HL-60/S4 (cell line): ENCODE data around the gene ABHD10.

Experiments used
- in situ Hi-C: fragments of 300-500 bp; cut with MboI; formaldehyde crosslinking; loops from 2 replicates; pipeline ENCODE4 v1.14.3; 2022; ENCODE audit warnings: low sequenced_read_pairs

Gene ABHD10

DNA sequence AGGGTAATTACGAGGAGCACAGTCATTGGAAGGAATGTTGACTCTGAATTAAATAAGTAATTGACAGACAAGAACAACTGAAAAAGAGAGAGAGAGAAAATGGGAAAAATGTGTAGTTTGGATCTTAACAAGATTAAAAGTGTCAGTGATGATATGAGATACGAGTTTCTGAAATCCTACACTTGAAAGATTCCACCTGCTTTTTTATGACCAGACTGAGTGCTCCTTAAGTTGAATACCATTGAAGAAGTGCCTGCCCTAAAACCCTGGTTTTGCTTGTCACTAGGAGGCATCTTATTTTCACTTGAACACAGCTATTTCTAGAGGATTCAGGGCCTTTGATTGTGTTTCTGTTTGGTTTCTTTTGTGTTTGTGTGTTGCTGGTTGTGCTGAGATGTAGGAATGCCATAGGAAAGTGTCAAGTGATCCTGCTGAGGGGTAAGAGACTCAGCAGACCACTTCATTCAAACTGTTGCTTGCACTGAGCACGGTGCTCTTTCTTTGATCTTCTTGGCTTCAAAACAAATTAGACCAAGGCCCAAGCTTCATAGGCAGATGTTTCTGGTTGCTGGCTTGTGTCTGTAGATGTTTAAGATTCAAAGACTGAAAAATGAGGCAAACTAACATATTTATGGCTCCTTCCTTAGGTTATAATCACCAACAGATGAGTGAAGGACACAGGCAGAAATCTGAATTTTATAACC, 17.2 kb upstream of the ABHD10 start:
- in situ Hi-C loops = loop anchor here (25.0 kb wide), 1 partner anchor 249 kb away; no protein-coding TSS in a partner anchor

DNA sequence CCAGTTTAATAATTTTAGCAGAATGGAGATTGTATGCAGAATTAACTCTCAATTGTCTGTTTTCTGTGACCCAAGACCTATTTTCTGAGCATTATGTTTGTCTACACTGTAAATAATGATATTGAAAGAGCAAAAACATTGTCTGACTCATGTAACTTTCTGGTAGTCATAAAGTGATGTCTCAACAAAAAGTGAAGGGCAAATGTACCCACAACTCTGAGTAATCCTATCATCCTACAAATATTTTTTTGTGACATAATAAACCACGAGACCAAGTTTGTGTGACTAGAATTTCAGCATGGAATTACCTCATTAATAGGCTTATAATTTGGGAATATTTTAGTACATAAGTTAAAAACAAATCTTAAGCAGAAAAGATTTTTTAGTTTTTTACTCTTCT, 15.4 kb upstream of the ABHD10 start:
- in situ Hi-C loops = loop anchor here (25.0 kb wide), 1 partner anchor 251 kb away; no protein-coding TSS in a partner anchor

DNA sequence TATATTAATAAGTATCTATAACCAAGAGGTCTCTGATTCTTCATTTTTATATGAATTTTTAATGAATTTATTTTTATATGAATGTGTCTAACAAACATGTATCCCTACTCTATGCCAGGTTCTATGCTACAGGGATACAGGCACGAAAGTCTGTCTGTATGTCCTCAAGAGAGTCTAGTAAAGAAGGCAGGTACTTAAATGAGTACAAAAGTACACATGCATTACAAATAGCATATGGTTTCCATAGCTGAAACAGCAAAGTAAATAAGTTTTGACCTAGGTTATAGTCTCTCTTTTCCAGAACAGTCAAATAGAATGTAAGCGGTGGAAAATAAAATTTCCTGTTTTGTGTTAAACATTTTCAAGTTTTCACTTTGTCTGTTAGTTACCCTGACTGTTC, 13.3 kb upstream of the ABHD10 start:
- in situ Hi-C loops = loop anchor here (25.0 kb wide), 1 partner anchor 253 kb away; no protein-coding TSS in a partner anchor

DNA sequence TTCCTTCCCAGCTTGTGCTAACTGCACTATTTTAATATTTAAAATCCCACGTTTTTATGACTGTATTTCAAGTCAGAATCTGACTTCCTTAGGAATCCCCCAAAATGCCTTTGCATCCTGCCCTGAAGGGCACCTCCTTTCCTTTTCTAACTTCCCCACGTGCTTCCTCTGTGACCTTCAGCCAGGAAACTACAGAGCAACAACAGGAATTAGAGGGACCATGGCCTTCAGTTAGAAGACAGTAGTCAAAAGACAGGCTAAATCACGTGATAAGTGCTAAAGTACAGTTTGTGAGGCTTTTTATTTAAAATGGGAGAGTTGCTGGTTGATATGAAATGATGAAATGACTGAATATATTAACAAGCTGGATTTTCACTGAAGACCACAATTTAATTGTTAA, 11.8 kb upstream of the ABHD10 start:
- in situ Hi-C loops = loop anchor here (25.0 kb wide), 1 partner anchor 255 kb away; no protein-coding TSS in a partner anchor

DNA sequence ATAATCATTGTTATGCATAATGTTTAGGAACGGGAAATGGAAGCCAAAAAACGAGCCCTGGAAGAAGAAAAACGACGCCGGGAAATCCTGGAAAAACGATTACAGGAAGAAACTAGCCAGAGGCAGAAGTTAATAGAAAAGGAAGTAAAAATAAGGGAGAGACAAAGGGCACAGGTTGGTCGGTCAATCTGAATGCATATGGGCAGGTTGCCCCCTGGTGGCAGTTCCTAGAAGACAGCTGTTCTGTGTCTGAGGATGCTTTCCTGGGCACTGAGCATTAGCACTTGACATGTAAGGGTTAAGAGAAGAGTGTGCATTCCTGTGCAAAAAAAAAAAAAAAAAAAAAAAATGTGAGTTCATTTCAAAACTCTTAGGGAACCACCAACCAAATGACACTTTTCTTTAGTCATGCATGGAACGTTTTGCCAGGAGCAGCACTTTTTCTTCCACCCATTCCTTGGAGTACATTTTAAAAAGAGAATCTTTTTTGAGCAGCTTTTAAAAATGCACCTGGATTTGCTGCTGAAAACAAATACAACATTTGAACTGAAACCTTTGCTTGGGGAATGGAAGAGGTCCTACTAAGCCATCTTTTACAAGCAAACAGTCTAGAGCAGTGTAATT, 11.1 kb upstream of the ABHD10 start:
- in situ Hi-C loops = loop anchor here (25.0 kb wide), 1 partner anchor 255 kb away; no protein-coding TSS in a partner anchor

DNA sequence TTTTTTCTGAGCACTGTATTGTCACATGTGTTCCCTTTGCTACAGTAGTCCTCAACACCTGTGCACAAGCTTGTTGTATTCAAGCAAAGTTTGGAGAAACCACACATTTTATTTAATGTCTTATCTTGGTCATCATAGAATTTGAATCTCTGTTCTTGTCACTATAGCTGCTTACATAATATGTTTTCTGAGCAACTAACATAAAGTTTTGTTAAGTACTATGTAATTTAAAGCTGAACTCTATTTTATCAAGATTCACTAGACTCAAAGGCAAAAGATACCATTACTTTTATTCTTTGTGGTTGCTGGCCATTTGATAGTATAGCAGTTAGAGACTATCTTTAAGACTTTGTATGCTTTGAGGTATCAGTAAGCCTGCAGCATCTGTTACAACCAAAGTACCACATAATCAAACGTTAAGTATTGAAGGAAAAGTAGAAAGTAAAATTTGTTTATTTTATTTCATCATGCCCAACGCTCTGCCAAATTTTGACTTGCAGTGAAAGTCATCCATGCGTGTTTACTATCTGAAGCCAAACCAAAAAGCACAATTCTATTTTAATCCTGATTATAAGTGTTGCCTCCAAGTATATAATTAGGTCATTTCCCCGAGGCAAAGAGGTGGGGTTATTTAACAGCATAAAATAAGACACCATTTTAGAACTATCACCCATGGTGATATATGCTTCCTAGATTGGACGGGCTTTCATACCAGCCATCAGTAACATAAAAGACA, 10.3 kb upstream of the ABHD10 start:
- in situ Hi-C loops = loop anchor here (25.0 kb wide), 1 partner anchor 256 kb away; no protein-coding TSS in a partner anchor

DNA sequence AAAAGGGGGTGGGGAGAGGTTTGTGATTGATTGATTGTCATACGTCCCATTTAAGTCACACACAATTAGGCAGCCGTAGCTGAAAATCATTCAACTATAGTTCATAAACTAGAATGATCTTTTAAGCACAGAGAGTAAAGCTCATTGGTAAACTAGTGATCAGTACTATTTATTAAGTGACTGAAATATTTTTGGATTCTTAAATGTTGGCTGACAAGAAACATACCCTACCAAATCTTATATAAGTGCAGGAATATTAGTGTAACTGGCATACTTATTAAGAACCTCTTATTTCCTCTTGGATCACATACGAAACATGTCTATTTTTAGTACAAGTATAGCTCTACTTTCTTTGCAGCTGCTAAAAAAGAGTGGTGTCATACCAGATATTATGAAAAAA, 8.4 kb upstream of the ABHD10 start:
- in situ Hi-C loops = loop anchor here (25.0 kb wide), 1 partner anchor 258 kb away; no protein-coding TSS in a partner anchor

DNA sequence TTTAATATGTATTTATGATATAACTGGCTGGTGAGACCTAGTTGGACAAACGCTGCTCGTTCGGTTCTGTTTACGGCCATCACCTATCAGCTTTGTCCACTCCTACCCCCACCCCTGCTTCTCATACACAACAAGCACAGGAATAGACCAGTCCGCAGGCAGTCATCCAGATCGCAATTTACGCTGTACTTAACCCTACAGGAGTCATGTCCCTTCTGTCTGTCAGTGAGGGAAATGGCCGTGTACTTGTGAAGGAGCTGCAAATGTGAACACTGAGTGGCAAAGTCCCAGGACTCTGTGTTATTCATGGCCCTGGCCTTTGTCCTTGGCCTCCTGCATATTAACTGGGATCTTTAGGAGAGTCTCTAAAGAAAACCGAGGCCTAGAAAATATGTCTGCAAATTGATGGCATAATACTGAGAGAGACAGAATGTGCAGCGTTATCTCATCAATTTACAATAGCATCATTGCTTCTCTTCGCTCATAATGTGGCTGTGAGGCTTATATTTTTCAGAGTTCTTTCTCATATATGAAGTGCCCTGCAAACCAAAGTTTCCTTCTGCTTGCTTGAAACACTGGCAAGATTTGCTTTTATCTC, 7.2 kb upstream of the ABHD10 start:
- in situ Hi-C loops = loop anchor here (25.0 kb wide), 1 partner anchor 259 kb away; no protein-coding TSS in a partner anchor

DNA sequence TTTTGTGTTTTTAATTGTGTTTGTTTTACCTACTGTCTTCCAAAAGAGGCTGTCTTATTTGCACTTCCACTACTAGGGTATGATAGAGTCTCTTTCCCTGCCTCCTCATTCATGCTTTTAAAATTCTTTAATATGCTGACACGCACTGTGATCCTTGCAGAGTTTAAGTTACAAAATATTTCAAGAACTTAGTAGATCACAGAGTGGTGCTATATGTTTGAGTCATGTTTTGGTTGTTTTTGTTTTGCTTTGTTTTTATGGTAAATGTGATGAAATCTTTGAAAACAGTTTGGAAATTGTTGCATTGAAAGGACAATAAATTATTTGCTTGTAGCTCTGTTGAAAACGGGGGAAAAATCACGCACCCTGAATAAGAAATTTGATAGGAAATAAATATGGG, 5.9 kb upstream of the ABHD10 start:
- in situ Hi-C loops = loop anchor here (25.0 kb wide), 1 partner anchor 261 kb away; no protein-coding TSS in a partner anchor

DNA sequence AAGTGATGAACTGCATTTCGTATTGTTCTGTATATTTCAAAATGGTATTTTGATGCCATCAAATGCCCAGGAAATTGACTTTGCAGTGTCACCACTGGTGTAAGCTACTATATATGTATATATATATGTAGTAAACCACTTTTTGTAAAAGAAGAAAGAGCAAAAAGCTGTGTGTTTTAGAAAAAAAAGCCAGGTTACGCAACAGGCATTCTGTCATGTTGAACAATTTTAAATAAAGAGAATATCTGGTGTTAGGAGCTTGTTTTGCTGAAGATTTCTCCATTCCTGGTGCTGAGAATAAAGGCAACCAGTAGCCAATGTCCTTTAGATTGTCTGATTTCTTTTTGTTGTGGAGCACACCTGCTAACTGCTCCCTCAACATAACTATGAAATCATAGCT, 3.7 kb upstream of the ABHD10 start:
- in situ Hi-C loops = no loop called here

DNA sequence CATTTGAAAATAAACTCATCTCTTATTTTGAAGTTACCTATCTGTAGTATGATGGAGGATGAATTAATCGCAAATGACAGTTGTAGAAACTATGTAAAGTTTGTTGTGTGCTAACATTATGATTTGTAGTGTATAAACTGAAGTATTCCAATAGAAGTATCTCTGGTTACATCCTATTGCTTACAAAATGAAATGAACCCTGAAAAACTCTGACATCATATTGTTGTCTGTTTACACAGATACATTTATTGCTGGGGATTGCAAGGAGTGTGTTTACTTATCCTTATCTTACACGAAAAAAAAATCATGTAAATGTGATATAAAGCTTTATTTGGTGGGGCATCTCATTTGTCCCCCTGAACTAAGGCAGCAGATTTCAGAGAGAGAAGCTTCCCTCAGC, 2.6 kb upstream of the ABHD10 start:
- in situ Hi-C loops = no loop called here

DNA sequence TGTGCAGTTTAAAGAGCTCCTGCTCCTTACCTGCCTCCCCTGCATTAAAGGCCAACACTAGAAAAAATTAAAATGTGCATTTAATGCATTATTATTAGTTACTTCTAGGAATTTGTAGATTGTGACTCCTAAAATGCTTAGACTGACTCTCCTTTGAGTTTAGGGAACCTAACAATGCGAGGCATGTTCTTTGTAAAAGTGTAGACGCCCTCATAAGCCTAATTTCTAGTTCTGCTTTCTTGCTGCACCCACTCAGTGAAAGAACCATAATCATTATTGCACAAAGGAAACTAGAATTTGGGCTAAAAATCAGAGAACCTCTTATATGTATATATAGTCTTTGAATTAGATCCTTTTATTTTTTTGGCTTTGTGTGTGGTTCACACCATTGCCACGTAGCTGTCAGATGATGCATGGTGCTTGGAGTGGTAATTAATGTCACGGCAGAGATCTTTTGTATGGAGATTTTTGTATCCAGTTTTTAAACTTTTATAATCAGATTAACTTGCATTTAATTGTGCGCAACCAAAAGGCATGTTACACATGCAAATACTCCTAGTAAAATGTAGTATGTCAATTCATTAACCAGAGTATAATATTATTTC, 710 bp downstream of the ABHD10 start:
- in situ Hi-C loops = no loop called here

DNA sequence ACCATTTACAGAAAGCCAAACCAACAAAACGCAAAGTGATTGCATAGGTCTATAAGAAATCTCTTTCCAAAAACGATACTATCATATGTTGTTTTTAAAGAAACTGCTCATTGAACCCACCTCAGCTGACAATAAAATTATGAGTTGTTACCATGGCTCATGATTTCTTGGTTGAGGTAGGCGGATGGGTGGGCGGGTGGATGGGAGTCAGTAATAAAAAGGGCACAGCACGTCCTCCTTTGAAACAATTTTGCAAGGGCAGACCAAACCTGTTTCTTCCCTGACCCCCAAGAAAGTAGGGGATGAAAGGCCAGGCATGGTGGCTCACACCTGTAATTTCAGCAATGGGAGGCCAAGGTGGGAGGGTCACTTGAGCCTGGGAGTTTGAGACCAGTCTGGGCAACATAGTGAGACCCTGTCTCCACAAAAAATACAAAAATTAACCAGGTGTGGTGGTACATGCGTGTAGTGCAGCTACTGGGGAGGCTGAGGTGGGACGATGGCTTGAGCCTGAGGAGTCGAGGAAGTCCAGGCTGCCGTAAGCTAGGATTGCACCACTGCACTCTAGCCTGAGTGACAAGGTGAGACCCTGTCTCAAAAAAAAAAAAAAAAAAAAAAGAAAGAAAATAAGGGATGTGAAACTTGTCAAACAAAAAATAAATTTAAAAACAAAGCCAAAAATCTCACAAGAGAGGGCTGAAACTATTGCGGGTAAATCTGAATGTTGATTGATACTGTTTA, 2.1 kb downstream of the ABHD10 start:
- in situ Hi-C loops = no loop called here

DNA sequence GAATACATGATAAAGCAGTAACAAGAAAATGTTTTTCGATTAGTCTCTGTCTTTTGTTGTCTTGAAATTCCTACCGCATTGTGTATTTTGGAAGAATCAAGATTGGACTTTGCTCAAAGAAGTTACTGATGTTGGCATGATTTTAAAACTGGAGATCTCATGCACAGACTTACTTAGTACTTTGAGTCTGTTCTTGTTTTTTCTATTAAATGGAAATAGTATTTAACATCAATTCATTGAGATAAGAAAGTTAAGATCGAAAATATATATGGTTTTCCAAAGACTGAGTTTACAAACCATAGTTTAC, 2.6 kb downstream of the ABHD10 start:
- in situ Hi-C loops = no loop called here

DNA sequence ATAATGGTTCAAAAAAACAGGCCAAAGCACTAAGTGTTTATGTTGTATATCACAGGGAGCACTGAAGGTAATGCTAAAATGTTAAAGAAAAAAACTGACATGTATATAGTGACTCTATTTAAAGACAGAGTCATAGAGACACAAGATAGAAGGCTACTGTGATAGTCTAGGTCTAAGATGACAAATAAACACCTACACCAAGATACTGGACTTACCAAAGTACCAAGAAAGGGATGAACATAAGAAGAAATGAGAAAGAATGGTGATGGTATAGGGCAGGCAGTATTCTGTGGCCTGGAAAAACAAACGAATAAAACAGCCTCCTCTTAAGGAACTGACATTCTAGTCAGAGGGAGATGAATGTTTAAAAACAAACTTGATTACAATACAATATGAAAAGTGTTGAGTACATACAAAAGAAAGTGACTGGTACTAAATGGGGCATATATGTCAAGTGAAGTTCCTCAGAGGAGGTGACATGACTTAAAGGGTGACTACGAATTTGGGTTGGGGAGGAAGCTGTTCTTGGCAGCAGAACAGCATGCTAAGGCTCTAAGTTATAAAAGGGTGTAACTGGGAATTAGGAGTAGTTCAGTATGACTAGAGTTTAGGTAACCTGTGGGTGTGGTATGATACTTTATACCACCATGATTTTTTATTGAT, 5.9 kb downstream of the ABHD10 start:
- in situ Hi-C loops = no loop called here

DNA sequence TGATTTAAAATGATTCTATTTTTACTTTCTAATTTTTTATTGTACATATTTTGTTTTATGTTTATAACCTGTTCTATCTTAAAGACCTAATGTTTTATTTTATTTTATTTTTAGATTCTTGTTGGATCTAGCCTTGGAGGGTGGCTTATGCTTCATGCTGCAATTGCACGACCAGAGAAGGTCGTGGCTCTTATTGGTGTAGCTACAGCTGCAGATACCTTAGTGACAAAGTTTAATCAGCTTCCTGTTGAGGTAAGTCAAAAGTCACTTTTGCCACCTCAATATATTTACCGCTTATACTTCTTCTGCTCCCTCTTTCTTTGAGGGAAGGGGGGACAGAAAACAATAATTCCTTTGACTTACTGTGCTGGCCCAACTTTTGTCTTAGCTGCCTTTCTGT, 8.0 kb downstream of the ABHD10 start:
- in situ Hi-C loops = no loop called here

DNA sequence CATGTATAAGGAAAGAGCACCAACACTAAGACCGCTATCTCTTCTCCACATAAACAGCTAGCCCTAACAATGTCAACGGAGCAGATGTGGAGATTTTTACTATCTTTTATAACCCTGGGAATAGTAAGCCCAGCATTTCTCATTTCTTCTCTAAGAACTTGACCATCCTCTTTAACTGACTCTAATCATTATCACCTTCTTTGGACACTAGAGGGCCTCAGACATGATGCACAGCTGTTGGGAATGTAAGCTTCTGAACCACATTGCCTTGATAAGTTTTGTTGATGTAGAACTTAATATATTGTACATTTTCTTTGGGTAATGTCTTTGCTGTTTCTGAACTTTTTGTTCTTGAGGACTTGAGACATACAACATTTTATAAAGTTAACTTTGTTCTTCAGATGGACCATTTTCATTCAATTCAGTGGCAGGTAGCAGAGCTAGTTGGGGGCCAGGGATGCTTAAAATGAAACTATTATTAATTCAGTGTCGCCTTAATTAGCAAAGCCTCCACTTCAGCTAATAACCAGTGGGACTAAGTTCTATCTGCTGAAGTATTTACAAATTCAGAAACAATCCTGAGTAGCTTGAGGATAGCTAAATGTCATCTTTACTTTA, 10.3 kb downstream of the ABHD10 start:
- in situ Hi-C loops = no loop called here

DNA sequence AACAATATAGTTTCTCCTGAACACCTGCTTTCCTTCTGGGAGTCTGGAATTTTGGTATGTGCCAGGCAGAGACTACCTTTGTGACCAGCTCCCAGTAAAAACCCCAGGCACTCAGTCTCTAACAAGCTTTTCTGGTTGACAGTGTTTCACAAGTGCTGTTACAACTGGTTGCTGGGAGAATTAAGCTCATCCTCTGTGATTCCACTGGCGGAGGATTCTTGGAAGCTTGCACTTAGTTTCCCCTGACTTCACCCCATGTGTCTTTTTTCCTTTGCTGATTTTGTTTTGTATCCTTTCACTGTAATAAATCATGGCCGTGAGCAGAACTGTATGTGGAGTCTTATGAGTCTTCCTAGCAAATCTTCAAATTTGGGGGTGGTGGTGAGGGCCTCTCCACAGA, 14.2 kb downstream of the ABHD10 start:
- in situ Hi-C loops = no loop called here
